Activated CD8-positive, alpha-beta T cell treated with anti-CD3 and anti-CD28 coated beads, Interleukin-2, amount 10 ng/mL, durations not matched to agents 7 days and 5 days (primary cell): ENCODE measurements around the gene CLCN1. TPM values are rescaled to one million over a fixed set of nuclear protein-coding genes. Genes with fewer than 3 reads are reported as not detected.

Source experiments
- ATAC-seq: fragments of 150-1000 bp; cut with Tn5 transposase; one replicate; pipeline ENCODE4 v1.10.0; 2021; ENCODE audit warnings: moderate library complexity
- CTCF ChIA-PET: fragments of 350-600 bp; sonication (Branson Sonifier 250); formaldehyde crosslinking; loops from one replicate; lab custom pipeline; 2021; ENCODE audit warnings: antibody characterized with exemption; lab: Charles Lee
- POLR2A ChIA-PET: fragments of 350-600 bp; sonication (Branson Sonifier 250); formaldehyde crosslinking; loops from one replicate; lab custom pipeline; 2021; ENCODE audit warnings: antibody characterized with exemption; lab: Charles Lee
- DNase-seq: peaks from one replicate; pipeline ENCODE4 v3.0.0-alpha.2; 2020
- H3K27ac Mint-ChIP-seq: one replicate; pipeline ENCODE4 v1.8.0; 2021; ENCODE audit warnings: mild to moderate bottlenecking, mixed read lengths
- H3K27me3 Mint-ChIP-seq: one replicate; pipeline ENCODE4 v1.8.0; 2021; ENCODE audit warnings: low read depth, mixed read lengths
- H3K36me3 Mint-ChIP-seq: one replicate; pipeline ENCODE4 v1.8.0; 2021; ENCODE audit warnings: low read depth, mixed read lengths
- H3K4me1 Mint-ChIP-seq: one replicate; pipeline ENCODE4 v1.8.0; 2021; ENCODE audit warnings: low read depth, mixed read lengths
- H3K4me3 Mint-ChIP-seq: one replicate; pipeline ENCODE4 v1.8.0; 2021; ENCODE audit warnings: mild to moderate bottlenecking, mixed read lengths
- H3K9me3 Mint-ChIP-seq: one replicate; pipeline ENCODE4 v1.8.0; 2022; ENCODE audit warnings: mixed read lengths; ENCODE audit not compliant: insufficient read depth
- microRNA-seq: library from miRNA; unstranded; fragments of <30 nt; microRNA quantifications from one replicate; pipeline ENCODE4 v1.2.0, GENCODE V29; 2022
- total RNA-seq, 2 experiments: library from RNA; stranded (reverse); gene quantifications; one replicate each; pipeline ENCODE4 v1.2.3, GENCODE V29; 2021

Gene CLCN1
- total RNA-seq, 2 experiments from 2014 or later, result 0.13 TPM; not detected in 1

DNA sequence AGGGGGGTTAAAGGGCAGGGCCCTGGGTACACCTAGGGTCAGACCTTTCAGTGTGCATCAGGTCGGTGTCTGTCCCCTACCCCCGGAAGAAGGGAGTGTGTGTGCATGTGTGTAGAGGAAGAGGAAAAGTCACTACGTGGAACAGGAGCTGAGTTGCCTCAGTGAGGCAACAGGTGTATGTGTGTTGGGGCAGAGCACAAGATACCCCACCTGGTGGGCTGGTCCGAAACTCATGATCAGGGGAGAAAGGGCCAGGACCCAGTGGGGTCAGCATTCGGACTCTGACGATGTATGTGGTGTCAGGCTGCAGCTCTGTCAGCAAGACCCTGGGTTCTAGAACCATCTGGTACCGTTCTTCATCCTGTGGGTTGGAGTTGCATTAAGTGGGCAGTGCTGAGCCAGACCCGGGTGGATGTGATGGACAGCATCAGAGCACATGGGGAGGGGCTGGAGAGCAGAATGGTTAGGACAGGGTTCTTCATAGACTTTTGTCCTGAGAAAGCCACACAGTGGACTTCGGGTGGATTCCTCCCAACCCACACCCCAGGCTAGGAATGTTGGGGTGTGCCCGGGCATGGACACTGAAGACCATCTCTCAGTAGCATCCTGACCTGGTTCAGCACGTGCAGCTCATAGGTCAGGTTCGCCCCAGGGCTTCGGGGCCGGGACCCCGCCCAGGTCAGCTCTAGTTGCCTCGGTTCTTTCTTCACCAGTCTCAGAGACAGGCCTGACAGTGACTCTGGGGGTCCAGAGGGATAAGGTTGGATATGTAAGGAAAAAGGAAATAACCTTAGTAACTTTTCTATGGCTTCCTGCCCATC, 82.0 kb downstream of the CLCN1 start:
- no peak for ATAC-seq
- DNase-seq, result no peak
- Mint-ChIP-seq H3K36me3 (peaks cover 20% of the 10 kb centered on the region), H3K27me3 (no peaks in the 10 kb centered on the region), H3K4me3 (no peak overlapping the region), H3K27ac (no peak overlapping the region), H3K9me3 (no peaks in the 10 kb centered on the region), H3K4me1 (peaks cover 11% of the 10 kb centered on the region)
- POLR2A ChIA-PET, result interaction anchor here (1.0 kb wide), 1 partner anchor 9 kb away, joined by 3 read pairs; no protein-coding TSS in a partner anchor
- CTCF ChIA-PET, result interaction anchor here (1.4 kb wide), 2 partner anchors 18 to 19 kb away, joined by 4 to 6 read pairs; no protein-coding TSS in a partner anchor

DNA sequence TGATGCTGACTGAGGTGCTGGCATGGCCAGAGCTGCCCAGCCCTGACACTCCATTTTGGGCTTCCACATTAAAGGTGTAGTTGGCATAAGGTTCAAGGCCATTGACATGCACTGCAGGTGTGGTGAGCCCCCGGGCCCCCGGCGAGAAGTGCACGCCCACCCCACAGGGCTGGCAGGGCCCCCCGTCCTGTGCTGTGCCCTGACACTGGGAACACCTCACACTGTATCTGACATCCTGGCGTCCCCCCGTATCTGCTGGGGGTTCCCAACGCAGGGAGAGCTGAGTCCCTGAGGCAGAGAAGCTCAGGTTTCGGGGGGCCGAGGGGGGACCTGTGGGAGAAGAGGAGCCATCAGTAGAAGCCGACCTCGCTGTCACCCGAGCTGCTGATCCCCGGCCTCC, 82.7 kb downstream of the CLCN1 start:
- H3K36me3 Mint-ChIP-seq, result peaks cover 16% of the 10 kb centered on the region
- ATAC-seq, result no peak

DNA sequence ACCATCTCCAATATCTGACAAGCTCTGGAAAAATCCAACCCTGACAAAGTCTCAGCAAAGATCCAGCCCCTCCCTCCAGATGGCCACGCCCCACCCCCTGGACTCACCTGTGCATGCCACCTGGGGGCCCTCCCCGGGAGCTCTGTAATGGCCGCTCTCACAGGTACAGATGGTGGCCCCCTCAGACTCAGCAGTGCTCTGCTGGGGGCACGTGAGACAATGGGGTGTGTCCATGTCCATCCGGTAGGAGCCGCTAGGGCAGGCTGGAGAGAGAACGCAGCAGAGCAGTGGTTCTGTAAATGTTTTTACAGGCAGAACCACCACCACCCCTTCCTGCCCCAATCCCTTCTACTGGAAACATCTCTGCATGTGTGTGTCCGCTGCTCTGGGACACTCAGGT, 83.2 kb downstream of the CLCN1 start:
- Mint-ChIP-seq H3K36me3 (peaks cover 11% of the 10 kb centered on the region), H3K27me3 (no peaks in the 10 kb centered on the region), H3K27ac (no peak overlapping the region), H3K9me3 (no peaks in the 10 kb centered on the region), H3K4me1 (peaks cover 14% of the 10 kb centered on the region), H3K4me3 (no peak overlapping the region)
- ChIA-PET POLR2A (no interaction called here), CTCF (interaction anchor here (1.4 kb wide), 1 partner anchor 17 kb away, joined by 4 read pairs; no protein-coding TSS in a partner anchor)
- ATAC-seq (no peak), DNase-seq (no peak)

More for the DNA sequence above, 82.7 kb downstream of the CLCN1 start:
- POLR2A ChIA-PET, result no interaction called here
- H3K4me1 Mint-ChIP-seq, result peaks cover 14% of the 10 kb centered on the region
- CTCF ChIA-PET, result interaction anchor here (1.4 kb wide), 1 partner anchor 17 kb away, joined by 4 read pairs; no protein-coding TSS in a partner anchor
- no peak overlapping the region for H3K4me3 Mint-ChIP-seq
- no peaks in the 10 kb centered on the region for H3K27me3 Mint-ChIP-seq
- DNase-seq, result no peak
- no peaks in the 10 kb centered on the region for H3K9me3 Mint-ChIP-seq
- H3K27ac Mint-ChIP-seq, result no peak overlapping the region

DNA sequence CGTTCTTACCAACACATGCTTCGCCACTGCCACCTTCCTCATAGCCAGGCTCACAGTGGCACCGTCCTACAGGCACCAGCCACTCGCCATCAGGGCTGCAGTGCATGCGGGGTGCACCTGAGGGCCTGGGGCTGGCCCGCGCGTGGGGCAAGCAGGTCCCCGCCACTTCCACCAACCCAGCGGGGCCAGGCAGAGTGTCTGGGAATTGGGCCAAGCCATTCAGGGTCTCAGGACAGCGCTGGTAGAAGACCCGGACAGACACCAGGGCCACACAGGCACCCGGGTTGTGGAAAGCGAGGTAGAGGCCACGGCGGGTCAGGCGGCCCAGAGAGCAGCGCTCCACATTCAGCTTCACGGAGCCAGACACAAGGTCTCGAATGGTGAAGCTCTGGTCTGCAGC, 83.7 kb downstream of the CLCN1 start:
- ATAC-seq (no peak), DNase-seq (no peak)
- Mint-ChIP-seq H3K4me3 (no peak overlapping the region), H3K27me3 (no peaks in the 10 kb centered on the region), H3K4me1 (peaks cover 11% of the 10 kb centered on the region), H3K36me3 (peaks cover 11% of the 10 kb centered on the region), H3K9me3 (no peaks in the 10 kb centered on the region), H3K27ac (no peak overlapping the region)
- POLR2A ChIA-PET, result no interaction called here
- CTCF ChIA-PET, result no interaction called here

DNA sequence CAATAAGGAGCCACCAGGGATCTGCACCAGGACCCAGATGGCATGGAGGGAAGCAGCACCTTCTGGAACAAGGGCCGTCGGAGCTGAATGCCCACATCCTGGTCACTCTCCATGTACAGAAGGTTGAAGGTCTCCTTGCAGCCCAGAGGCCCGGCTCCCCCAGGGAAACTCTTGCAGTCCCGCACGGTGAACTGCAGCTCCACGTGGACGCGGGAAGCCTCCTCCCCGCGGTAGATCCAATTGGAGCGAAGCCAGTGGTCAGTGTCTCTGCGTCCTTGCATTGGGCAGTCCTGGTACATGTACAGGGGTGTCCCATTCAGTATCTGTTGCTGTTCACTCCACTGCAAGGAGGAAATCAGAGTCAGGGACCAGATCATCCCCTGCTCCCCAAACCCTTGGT, 85.4 kb downstream of the CLCN1 start:
- peaks cover 6% of the 10 kb centered on the region for H3K36me3 Mint-ChIP-seq
- ChIA-PET CTCF (interaction anchor here (1.4 to 2.9 kb wide), 5 partner anchors 13 to 186 kb away, joined by 4 to 13 read pairs (median 6); no protein-coding TSS in a partner anchor), POLR2A (no interaction called here)
- no peak overlapping the region for H3K27ac Mint-ChIP-seq
- no peaks in the 10 kb centered on the region for H3K27me3 Mint-ChIP-seq
- no peak overlapping the region for H3K4me3 Mint-ChIP-seq
- H3K4me1 Mint-ChIP-seq, result peaks cover 13% of the 10 kb centered on the region
- H3K9me3 Mint-ChIP-seq, result no peaks in the 10 kb centered on the region
- DNase-seq, result no peak
- ATAC-seq, result no peak

Small RNA genes within 50 kb of the gene (microRNA-seq; reads per million reads assigned to microRNA genes)
- not detected for gene MIR6892

Other genes starting within 250 kb of the CLCN1 start
- gene PIP, start 184.0 kb upstream of the CLCN1 start, total RNA-seq, result not detected
- gene TAS2R39, start 132.7 kb upstream of the CLCN1 start, total RNA-seq, result not detected
- gene TAS2R40, start 94.1 kb upstream of the CLCN1 start, total RNA-seq, result not detected
- 100 to 1,000 TPM; 254 to 255 TPM for gene GSTK1, start 52.7 kb upstream of the CLCN1 start, total RNA-seq
- under 1 TPM; 0.29 to 0.65 TPM for gene TMEM139, start 31.2 kb upstream of the CLCN1 start, total RNA-seq
- gene CASP2, start 27.8 kb upstream of the CLCN1 start, total RNA-seq, result 100 to 1,000 TPM; 111 to 115 TPM
- 1 to 10 TPM; 2.2 to 2.4 TPM for gene FAM131B, start 46.6 kb downstream of the CLCN1 start, total RNA-seq
- 100 to 1,000 TPM; 179 to 192 TPM for gene ZYX, start 65.2 kb downstream of the CLCN1 start, total RNA-seq
- 10 to 100 TPM; 12.4 to 15.7 TPM for gene EPHA1, start 92.7 kb downstream of the CLCN1 start, total RNA-seq
- under 1 TPM; 0.26 to 0.29 TPM for gene TAS2R60, start 127.3 kb downstream of the CLCN1 start, total RNA-seq
- gene TAS2R41, start 161.8 kb downstream of the CLCN1 start, total RNA-seq, result not detected